LNCaP clone FGC (cell line): ENCODE measurements around the gene STN1.

Experiments
- DNase-seq: peaks from one replicate; pipeline ENCODE4 v3.0.0-alpha.2; 2011; ENCODE audit warnings: low read depth
- H3K4me3 ChIP-seq: 2 replicates; pipeline ENCODE4 v1.5.1; 2011; ENCODE audit warnings: mild to moderate bottlenecking, low read depth, low read length, control low read depth
- CTCF ChIP-seq: IDR thresholded peaks from 2 replicates; pipeline ENCODE4 v1.5.1; 2012; ENCODE audit warnings: mild to moderate bottlenecking; ENCODE audit not compliant: control insufficient read depth, insufficient read depth; ENCODE audit errors: extremely low read depth

Gene STN1

GRCh38 chr10:103951942-103952341 is 34.0 kb upstream of the STN1 start:
- no peak overlapping the region for H3K4me3 ChIP-seq
- no peak for TF ChIP-seq CTCF
- peak; percentile 62 for DNase-seq

- H3K4me3 ChIP-seq: no peak overlapping the region
- DNase-seq: no peak
- no peak for TF ChIP-seq CTCF
These were observed 33.2 kb upstream of the STN1 start for GRCh38 chr10:103951183-103951582.

- H3K4me3 ChIP-seq: no peak overlapping the region
- DNase-seq: no peak
- TF ChIP-seq CTCF: no peak
These were observed 31.7 kb upstream of the STN1 start for GRCh38 chr10:103949728-103950127.

- DNase-seq: no peak
These were observed 30.0 kb upstream of the STN1 start for GRCh38 chr10:103947799-103948516.

GRCh38 chr10:103942866-103943265 is 24.9 kb upstream of the STN1 start:
- TF ChIP-seq CTCF: no peak
- H3K4me3 ChIP-seq: no peak overlapping the region
- no peak for DNase-seq

More at GRCh38 chr10:103947799-103948516, 30.0 kb upstream of the STN1 start:
- H3K4me3 ChIP-seq: no peak overlapping the region
- TF ChIP-seq CTCF: no peak

GRCh38 chr10:103941801-103942200 is 23.8 kb upstream of the STN1 start:
- no peak for TF ChIP-seq CTCF
- H3K4me3 ChIP-seq: no peak overlapping the region
- DNase-seq: no peak

- H3K4me3 ChIP-seq: no peak overlapping the region
- no peak for DNase-seq
- TF ChIP-seq CTCF: no peak
These were observed 21.5 kb upstream of the STN1 start for GRCh38 chr10:103939522-103939921.
